GM23248 (cell line): ENCODE measurements around the gene FAM180A.

Source experiments
- EZH2 ChIP-seq: fragments of 200-600 bp; sonication (generic); IDR thresholded peaks from 2 replicates; pipeline ENCODE4 v1.6.1; 2018; ENCODE audit warnings: antibody characterized with exemption, mild to moderate bottlenecking; ENCODE audit not compliant: insufficient read depth, poor library complexity, severe bottlenecking
- EZH2phosphoT487 ChIP-seq: fragments of 200-600 bp; sonication (generic); IDR thresholded peaks from 2 replicates; pipeline ENCODE4 v1.6.1; 2018; ENCODE audit warnings: antibody characterized with exemption, moderate library complexity, mild to moderate bottlenecking, low read depth; ENCODE audit not compliant: insufficient read depth

DNA sequence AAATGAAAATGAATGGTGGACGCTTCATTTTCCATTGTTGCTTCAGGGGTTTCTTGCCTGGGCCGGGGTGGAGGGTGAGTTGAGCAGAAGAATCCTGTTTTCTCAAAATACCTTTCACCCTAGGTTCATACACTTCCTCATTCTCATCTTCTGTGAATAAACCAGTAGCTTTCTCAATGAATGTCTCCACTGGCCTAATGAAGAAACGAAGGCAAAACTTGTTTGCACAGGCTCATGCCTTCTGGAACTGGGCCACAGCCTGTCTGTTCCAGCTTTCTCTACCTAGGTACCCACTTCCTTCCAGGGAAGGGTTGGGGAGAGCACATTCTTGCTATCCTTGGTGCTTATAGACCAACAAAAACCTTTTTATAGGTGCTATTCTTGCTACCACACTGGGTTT, 65.0 kb downstream of the FAM180A start:
- no peak for TF ChIP-seq EZH2phosphoT487
- no peak for TF ChIP-seq EZH2
